ENCODE data around the gene FOXN3.
A peak's percentile ranks its signal among the peaks of the same experiment; 100 is the strongest.

The FOXN3 gene

GRCh38 chr14:89231426-89232113 is 185.5 kb downstream of the FOXN3 start:
- Histone ChIP-seq H3K9me3 (ENCODE audit: insufficient read depth, low read depth, low read length) (no peaks in the 10 kb centered on the region), H2AK5ac (ENCODE audit: low read length) (peak overlapping the region; percentile 18), H3K9ac (ENCODE audit: low read length) (no peak overlapping the region), H4K12ac (ENCODE audit: low read depth, low read length) (peak overlapping the region; percentile 36), H2BK5ac (ENCODE audit: low read depth, low read length, poor library complexity) (no peak overlapping the region), H3K14ac (ENCODE audit: low read length) (no peak overlapping the region), H3K4me2 (ENCODE audit: low read length) (no peak overlapping the region), H4K8ac (ENCODE audit: low read depth, low read length) (no peak overlapping the region), H3K27me3 (ENCODE audit: insufficient read depth, low read length) (no peaks in the 10 kb centered on the region), H3K36me3 (ENCODE audit: control insufficient read depth in 1 of 2, insufficient read depth in 2 of 2, low read length in 2 of 2) (no peaks in the 10 kb centered on the region), H2BK120ac (ENCODE audit: insufficient read depth, low read length, poor library complexity) (peak overlapping the region; percentile 4), H3K4me3 (ENCODE audit: low read depth, low read length) (no peak overlapping the region), H4K91ac (ENCODE audit: low read depth, low read length) (peak overlapping the region; percentile 21), H2AFZ (ENCODE audit: insufficient read depth, low read length, poor library complexity) (peak overlapping the region; percentile 39), H3K79me2 (ENCODE audit: control insufficient read depth, insufficient read depth, low read length, poor library complexity) (peaks cover 1% of the 10 kb centered on the region), H3K4me1 (ENCODE audit: control insufficient read depth in 1 of 2, insufficient read depth in 2 of 2, low read length in 2 of 2) (peaks cover 0 to 14% of the 10 kb centered on the region in 2 experiments), H3K18ac (ENCODE audit: low read length) (peak overlapping the region; percentile 3), H3K79me1 (ENCODE audit: low read length) (peaks cover 3% of the 10 kb centered on the region), H3K27ac (ENCODE audit: low read depth, low read length) (no peak overlapping the region), H3K23ac (ENCODE audit: low read length) (no peak overlapping the region), H2BK12ac (ENCODE audit: low read length) (no peak overlapping the region), H3K4ac (ENCODE audit: low read depth, low read length) (no peak overlapping the region)
- peak; percentile 70 to 72 for DNase-seq
- no CpG with 5 or more reads among the region's 15 CpGs for WGBS (ENCODE audit: extremely low coverage, insufficient coverage, insufficient read length)

- Histone ChIP-seq H3K4ac (ENCODE audit: low read depth, low read length) (no peak overlapping the region), H2BK12ac (ENCODE audit: low read length) (no peak overlapping the region), H3K23ac (ENCODE audit: low read length) (no peak overlapping the region), H4K12ac (ENCODE audit: low read depth, low read length) (no peak overlapping the region), H2AFZ (ENCODE audit: insufficient read depth, low read length, poor library complexity) (no peak overlapping the region), H2AK5ac (ENCODE audit: low read length) (no peak overlapping the region), H4K8ac (ENCODE audit: low read depth, low read length) (no peak overlapping the region), H3K27ac (ENCODE audit: low read depth, low read length) (no peak overlapping the region), H3K4me3 (ENCODE audit: low read depth, low read length) (no peak overlapping the region), H3K9me3 (ENCODE audit: insufficient read depth, low read depth, low read length) (no peaks in the 10 kb centered on the region), H4K91ac (ENCODE audit: low read depth, low read length) (peak overlapping the region; percentile 5), H3K9ac (ENCODE audit: low read length) (no peak overlapping the region), H3K79me1 (ENCODE audit: low read length) (peaks cover 3% of the 10 kb centered on the region), H2BK5ac (ENCODE audit: low read depth, low read length, poor library complexity) (no peak overlapping the region), H3K4me1 (ENCODE audit: control insufficient read depth in 1 of 2, insufficient read depth in 2 of 2, low read length in 2 of 2) (peaks cover 0 to 14% of the 10 kb centered on the region in 2 experiments), H3K4me2 (ENCODE audit: low read length) (no peak overlapping the region), H3K18ac (ENCODE audit: low read length) (peak overlapping the region; percentile 56), H3K36me3 (ENCODE audit: control insufficient read depth in 1 of 2, insufficient read depth in 2 of 2, low read length in 2 of 2) (no peaks in the 10 kb centered on the region), H3K27me3 (ENCODE audit: insufficient read depth, low read length) (no peaks in the 10 kb centered on the region), H3K14ac (ENCODE audit: low read length) (no peak overlapping the region), H2BK120ac (ENCODE audit: insufficient read depth, low read length, poor library complexity) (peak overlapping the region; percentile 36), H3K79me2 (ENCODE audit: control insufficient read depth, insufficient read depth, low read length, poor library complexity) (peaks cover 1% of the 10 kb centered on the region)
- DNase-seq: no peak
- no CpG with 5 or more reads among the region's 10 CpGs for WGBS (ENCODE audit: extremely low coverage, insufficient coverage, insufficient read length)
Observed at GRCh38 chr14:89228921-89229639, 188.0 kb downstream of the FOXN3 start.

GRCh38 chr14:89227496-89227836 is 189.6 kb downstream of the FOXN3 start:
- Histone ChIP-seq H3K36me3 (ENCODE audit: control insufficient read depth in 1 of 2, insufficient read depth in 2 of 2, low read length in 2 of 2) (peaks cover 0 to 3% of the 10 kb centered on the region in 2 experiments), H3K4me2 (ENCODE audit: low read length) (no peak overlapping the region), H2BK120ac (ENCODE audit: insufficient read depth, low read length, poor library complexity) (no peak overlapping the region), H3K9me3 (ENCODE audit: insufficient read depth, low read depth, low read length) (no peaks in the 10 kb centered on the region), H2BK5ac (ENCODE audit: low read depth, low read length, poor library complexity) (no peak overlapping the region), H3K4me3 (ENCODE audit: low read depth, low read length) (no peak overlapping the region), H3K4ac (ENCODE audit: low read depth, low read length) (no peak overlapping the region), H3K23ac (ENCODE audit: low read length) (no peak overlapping the region), H4K8ac (ENCODE audit: low read depth, low read length) (no peak overlapping the region), H3K18ac (ENCODE audit: low read length) (no peak overlapping the region), H3K79me1 (ENCODE audit: low read length) (peaks cover 5% of the 10 kb centered on the region), H2AFZ (ENCODE audit: insufficient read depth, low read length, poor library complexity) (no peak overlapping the region), H3K9ac (ENCODE audit: low read length) (no peak overlapping the region), H3K27me3 (ENCODE audit: insufficient read depth, low read length) (no peaks in the 10 kb centered on the region), H3K79me2 (ENCODE audit: control insufficient read depth, insufficient read depth, low read length, poor library complexity) (peaks cover 1% of the 10 kb centered on the region), H4K12ac (ENCODE audit: low read depth, low read length) (no peak overlapping the region), H3K4me1 (ENCODE audit: control insufficient read depth in 1 of 2, insufficient read depth in 2 of 2, low read length in 2 of 2) (peaks cover 4 to 18% of the 10 kb centered on the region in 2 experiments), H2AK5ac (ENCODE audit: low read length) (no peak overlapping the region), H4K91ac (ENCODE audit: low read depth, low read length) (no peak overlapping the region), H3K14ac (ENCODE audit: low read length) (no peak overlapping the region), H2BK12ac (ENCODE audit: low read length) (no peak overlapping the region), H3K27ac (ENCODE audit: low read depth, low read length) (no peak overlapping the region)
- no peak for DNase-seq
- WGBS (ENCODE audit: extremely low coverage, insufficient coverage, insufficient read length): no CpG with 5 or more reads among the region's 8 CpGs

DNA sequence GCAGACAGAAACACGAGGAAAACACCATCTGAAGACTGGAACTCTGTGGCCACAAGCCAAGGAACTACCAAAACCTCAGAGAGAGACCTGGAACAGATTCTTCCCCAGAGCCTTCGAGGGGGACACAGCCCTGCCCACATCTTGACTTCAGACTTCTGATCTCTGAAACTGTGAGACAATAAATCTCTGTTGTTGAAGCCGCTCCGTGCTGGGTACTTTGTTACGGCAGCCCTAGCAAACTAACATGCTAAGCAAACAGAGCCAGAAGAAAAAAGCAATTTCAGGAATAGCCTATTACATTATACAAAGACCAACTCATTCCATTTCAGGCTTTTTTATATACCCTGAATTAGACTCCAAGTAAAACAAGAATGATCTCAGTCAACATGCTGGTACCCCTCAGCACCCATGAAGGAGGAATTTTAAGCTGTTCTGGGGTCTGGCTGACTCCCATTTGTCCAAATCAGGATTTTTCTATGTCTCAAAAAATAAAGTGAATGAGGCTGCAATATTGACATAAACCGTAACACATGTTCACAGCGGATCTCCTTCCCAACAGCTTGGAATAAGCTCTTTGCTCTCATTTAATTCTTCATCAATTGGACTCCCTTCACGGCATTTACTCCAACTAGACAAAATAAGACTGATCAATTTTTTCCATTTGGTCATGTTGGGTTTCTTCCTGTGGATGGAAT is 190.1 kb downstream of the FOXN3 start:
- peaks cover 1% of the 10 kb centered on the region for H3K79me2 ChIP-seq (ENCODE audit: control insufficient read depth, insufficient read depth, low read length, poor library complexity)
- no peaks in the 10 kb centered on the region for H3K9me3 ChIP-seq (ENCODE audit: insufficient read depth, low read depth, low read length)
- no peak overlapping the region for H2BK5ac ChIP-seq (ENCODE audit: low read depth, low read length, poor library complexity)
- no peak overlapping the region for H3K4me2 ChIP-seq (ENCODE audit: low read length)
- H3K4me3 ChIP-seq (ENCODE audit: low read depth, low read length): no peak overlapping the region
- no peak overlapping the region for H3K14ac ChIP-seq (ENCODE audit: low read length)
- H3K36me3 ChIP-seq (ENCODE audit: control insufficient read depth in 1 of 2, insufficient read depth in 2 of 2, low read length in 2 of 2): peaks cover 0 to 3% of the 10 kb centered on the region in 2 experiments
- no peak overlapping the region for H4K91ac ChIP-seq (ENCODE audit: low read depth, low read length)
- no peak overlapping the region for H3K4ac ChIP-seq (ENCODE audit: low read depth, low read length)
- no CpG with 5 or more reads among the region's 8 CpGs for WGBS (ENCODE audit: extremely low coverage, insufficient coverage, insufficient read length)
- no peak overlapping the region for H3K27ac ChIP-seq (ENCODE audit: low read depth, low read length)
- no peak for DNase-seq
- no peaks in the 10 kb centered on the region for H3K27me3 ChIP-seq (ENCODE audit: insufficient read depth, low read length)
- no peak overlapping the region for H2BK12ac ChIP-seq (ENCODE audit: low read length)
- H3K4me1 ChIP-seq (ENCODE audit: control insufficient read depth in 1 of 2, insufficient read depth in 2 of 2, low read length in 2 of 2): peaks cover 4 to 18% of the 10 kb centered on the region in 2 experiments
- no peak overlapping the region for H4K8ac ChIP-seq (ENCODE audit: low read depth, low read length)
- no peak overlapping the region for H4K12ac ChIP-seq (ENCODE audit: low read depth, low read length)
- no peak overlapping the region for H2AFZ ChIP-seq (ENCODE audit: insufficient read depth, low read length, poor library complexity)
- H3K23ac ChIP-seq (ENCODE audit: low read length): no peak overlapping the region
- no peak overlapping the region for H3K9ac ChIP-seq (ENCODE audit: low read length)
- H2BK120ac ChIP-seq (ENCODE audit: insufficient read depth, low read length, poor library complexity): no peak overlapping the region
- peaks cover 5% of the 10 kb centered on the region for H3K79me1 ChIP-seq (ENCODE audit: low read length)
- H3K18ac ChIP-seq (ENCODE audit: low read length): no peak overlapping the region
- H2AK5ac ChIP-seq (ENCODE audit: low read length): no peak overlapping the region
